ENCODE data around the gene LEKR1.

The LEKR1 gene

DNA sequence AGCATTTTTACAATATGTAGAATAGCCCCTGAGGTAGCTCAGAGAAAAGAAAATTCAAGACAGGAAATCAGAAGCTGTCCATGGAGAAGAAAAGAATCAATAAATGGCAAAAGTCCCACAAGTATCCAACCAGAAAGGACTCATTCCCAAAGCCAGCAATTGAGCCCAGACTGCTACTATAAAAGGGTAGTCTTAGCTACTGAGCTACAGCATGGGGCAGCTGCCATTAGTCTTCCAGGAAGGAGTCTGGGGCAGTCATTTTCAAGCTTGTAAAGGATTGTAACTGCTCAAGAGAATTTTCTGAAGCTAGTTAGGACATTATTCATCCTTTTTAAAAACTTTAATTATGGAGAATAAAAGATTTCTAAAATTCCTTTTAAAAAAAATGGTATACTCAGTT is 10.5 kb downstream of the LEKR1 start:
- H3K4me3 ChIP-seq (ENCODE audit: low read depth, low read length), result no peak overlapping the region
- no peak for DNase-seq (ENCODE audit: low read depth)
- TF ChIP-seq, protein P1, sequence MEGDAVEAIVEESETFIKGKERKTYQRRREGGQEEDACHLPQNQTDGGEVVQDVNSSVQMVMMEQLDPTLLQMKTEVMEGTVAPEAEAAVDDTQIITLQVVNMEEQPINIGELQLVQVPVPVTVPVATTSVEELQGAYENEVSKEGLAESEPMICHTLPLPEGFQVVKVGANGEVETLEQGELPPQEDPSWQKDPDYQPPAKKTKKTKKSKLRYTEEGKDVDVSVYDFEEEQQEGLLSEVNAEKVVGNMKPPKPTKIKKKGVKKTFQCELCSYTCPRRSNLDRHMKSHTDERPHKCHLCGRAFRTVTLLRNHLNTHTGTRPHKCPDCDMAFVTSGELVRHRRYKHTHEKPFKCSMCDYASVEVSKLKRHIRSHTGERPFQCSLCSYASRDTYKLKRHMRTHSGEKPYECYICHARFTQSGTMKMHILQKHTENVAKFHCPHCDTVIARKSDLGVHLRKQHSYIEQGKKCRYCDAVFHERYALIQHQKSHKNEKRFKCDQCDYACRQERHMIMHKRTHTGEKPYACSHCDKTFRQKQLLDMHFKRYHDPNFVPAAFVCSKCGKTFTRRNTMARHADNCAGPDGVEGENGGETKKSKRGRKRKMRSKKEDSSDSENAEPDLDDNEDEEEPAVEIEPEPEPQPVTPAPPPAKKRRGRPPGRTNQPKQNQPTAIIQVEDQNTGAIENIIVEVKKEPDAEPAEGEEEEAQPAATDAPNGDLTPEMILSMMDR (IDR thresholded peaks at IDR 0.05; ENCODE audit: insufficient read depth, low read depth, low read length, missing control alignments), result no peak

DNA sequence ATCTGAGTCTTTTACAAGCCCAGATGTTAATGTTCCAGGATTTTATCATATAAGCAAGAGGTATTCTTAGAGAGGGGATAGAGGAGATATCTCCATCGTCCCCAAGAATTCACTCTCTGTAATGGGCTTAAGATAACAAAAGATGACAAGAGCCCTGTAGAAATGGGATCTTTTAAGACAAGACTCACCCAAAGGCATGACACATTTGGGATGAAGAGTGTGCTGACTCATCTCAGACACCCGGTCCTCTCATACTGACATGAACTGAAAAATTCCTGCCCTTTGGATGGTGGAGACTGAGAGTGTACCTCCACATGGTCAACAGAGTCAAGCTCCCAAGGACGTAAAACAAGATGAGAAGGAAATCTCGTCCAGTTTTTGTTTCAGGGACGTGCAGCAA is 11.0 kb downstream of the LEKR1 start:
- no peak overlapping the region for H3K4me3 ChIP-seq (ENCODE audit: low read depth, low read length)
- no peak for DNase-seq (ENCODE audit: low read depth)
- TF ChIP-seq, protein P1 (IDR thresholded peaks at IDR 0.05; ENCODE audit: insufficient read depth, low read depth, low read length, missing control alignments), result no peak

DNA sequence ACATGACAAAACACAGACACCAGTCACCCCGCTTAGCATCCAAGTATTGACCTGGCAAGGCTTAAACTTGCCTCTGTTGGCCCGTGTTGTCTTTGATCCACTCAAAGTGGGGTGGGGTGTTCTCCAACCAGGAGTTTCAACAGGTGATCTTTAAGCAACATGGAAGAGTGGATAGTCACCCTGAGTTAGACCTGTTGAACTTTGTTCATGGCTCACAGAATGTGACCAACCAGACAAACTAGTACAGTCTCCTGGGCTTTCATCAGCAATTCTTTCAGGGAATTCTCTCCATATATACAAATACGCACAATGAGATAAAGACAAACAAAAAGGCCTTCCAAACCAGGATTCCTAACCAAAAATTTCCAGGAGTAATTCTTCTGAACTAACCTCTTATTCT is 11.9 kb downstream of the LEKR1 start:
- no peak for DNase-seq (ENCODE audit: low read depth)
- no peak overlapping the region for H3K4me3 ChIP-seq (ENCODE audit: low read depth, low read length)
- TF ChIP-seq, protein P1 (IDR thresholded peaks at IDR 0.05; ENCODE audit: insufficient read depth, low read depth, low read length, missing control alignments), result no peak

DNA sequence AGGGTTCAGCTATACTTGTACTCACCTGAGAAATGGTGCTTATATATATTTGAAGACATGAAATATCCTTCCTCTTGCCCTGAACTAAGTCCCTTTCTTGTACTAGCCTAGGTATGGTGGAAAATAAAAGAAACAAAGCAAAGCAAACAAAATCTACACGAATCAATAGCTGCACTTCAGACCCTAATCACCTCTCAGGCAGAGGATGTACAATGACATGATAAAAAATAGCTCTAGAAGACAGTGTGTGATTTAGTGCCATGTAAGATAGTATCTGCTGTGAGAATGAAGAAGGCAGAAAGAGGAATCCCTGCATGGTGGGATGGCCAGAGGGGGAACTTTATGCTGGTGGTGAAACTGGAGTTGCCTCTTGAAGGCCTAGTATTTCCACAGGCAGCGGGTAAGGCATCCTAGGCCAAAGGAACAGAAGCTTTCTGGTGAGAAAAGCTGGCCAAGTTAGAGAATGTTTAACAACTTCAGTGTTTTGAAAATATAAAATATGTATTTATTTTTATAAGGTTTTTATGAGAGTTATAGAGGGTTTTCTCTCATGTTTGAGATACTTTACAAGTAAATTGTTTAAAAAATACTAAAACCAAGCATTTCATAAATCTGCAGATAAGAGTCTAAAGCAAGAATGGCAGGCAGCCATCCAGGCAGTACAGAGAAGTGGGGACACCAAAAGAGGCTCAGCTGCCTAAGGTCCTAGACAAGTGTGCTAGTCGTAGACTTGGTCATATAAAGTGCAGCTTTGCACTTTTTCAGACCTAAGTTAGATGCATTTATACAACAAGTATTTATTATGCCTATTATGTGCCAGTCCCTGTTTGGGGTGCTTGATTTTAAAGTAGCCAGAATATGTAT is 14.9 kb downstream of the LEKR1 start:
- H3K4me3 ChIP-seq (ENCODE audit: low read depth, low read length), result no peak overlapping the region
- TF ChIP-seq, protein P1 (IDR thresholded peaks at IDR 0.05; ENCODE audit: insufficient read depth, low read depth, low read length, missing control alignments), result no peak
- DNase-seq (ENCODE audit: low read depth), result no peak

DNA sequence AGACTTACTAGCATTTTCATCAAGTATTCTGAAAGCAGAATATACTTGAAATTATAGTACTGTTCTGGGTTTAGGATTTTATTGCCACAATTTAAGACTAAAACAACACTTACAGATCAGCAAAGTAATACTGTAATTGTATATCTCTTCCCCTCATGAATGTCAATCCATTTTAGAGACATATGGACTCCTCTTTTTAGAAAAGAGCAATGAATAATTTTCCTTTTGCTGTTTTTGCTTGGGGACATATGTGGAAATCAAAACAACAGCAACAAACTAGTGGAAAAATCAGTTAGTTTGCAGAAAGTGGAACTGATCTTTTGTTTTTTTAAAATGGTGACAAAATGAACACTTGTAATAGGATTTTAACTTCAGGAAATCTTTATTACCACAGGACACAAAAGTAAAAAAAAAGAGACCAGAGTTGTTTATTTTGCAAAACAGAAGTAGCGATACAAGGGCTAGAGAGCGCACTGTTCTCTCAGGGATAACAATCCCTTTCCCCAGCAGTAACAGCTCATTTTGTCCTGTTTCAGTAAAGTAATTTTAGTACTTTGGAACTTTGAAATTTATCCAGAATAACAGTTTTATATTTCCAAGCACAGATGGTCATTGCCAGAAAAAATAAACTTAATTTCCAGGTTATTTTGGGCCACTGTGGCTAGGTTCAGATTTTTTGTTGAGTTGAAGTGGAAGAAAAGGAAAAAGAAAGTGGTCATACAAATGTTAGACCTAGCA is 17.1 kb downstream of the LEKR1 start:
- no peak overlapping the region for H3K4me3 ChIP-seq (ENCODE audit: low read depth, low read length)
- no peak for DNase-seq (ENCODE audit: low read depth)
- TF ChIP-seq, protein P1 (IDR thresholded peaks at IDR 0.05; ENCODE audit: insufficient read depth, low read depth, low read length, missing control alignments), result no peak

DNA sequence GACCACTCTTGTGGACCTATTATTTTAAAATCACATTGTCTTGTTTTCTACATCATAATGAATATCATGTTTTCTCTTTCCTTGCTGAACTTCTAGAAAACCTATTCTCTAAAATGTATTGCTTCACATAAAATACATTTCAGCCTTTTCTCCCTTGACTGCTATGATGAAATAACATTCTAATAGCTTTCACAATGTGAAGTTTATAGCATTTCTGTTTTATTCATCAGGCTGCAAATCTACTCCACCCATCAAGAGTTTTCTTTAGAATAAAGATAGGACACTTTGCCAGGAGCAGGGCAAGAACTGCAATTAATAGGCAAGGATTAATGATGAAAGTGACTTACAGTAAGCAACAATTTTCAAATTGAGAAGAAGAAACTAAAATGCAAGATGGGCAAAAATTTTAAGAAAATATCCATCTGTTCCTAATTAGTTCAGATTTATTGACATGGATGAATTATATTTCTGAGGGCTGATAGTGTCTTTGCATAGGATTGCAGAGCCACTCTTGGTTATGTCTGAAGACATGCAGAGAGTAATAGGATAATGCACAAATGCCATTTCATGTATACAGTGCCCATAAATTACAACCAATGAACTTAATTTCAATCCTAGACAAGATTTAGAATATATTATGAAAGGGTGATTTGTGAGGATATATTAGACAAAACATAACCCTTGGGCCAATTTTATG is 21.7 kb downstream of the LEKR1 start:
- TF ChIP-seq, protein P1 (IDR thresholded peaks at IDR 0.05; ENCODE audit: insufficient read depth, low read depth, low read length, missing control alignments), result no peak
- no peak for DNase-seq (ENCODE audit: low read depth)
- H3K4me3 ChIP-seq (ENCODE audit: low read depth, low read length), result no peak overlapping the region
